Stimulated activated naive CD4-positive, alpha-beta T cell (primary cell): Measurements from ENCODE around the gene MORN3.
"Not testable (repeated sequence)": the region's sequence is repeated elsewhere in the genome, so short reads cannot be mapped to it uniquely, and the experiment has no call there.

Experiments
- DNase-seq, 6 experiments: peaks; one replicate each; lab custom pipeline; 2025; lab: John Stamatoyannopoulos, UW

The MORN3 gene

GRCh38 chr12:121638298-121639202, 30.9 kb downstream of the MORN3 start:
- no peak for DNase-seq

DNA sequence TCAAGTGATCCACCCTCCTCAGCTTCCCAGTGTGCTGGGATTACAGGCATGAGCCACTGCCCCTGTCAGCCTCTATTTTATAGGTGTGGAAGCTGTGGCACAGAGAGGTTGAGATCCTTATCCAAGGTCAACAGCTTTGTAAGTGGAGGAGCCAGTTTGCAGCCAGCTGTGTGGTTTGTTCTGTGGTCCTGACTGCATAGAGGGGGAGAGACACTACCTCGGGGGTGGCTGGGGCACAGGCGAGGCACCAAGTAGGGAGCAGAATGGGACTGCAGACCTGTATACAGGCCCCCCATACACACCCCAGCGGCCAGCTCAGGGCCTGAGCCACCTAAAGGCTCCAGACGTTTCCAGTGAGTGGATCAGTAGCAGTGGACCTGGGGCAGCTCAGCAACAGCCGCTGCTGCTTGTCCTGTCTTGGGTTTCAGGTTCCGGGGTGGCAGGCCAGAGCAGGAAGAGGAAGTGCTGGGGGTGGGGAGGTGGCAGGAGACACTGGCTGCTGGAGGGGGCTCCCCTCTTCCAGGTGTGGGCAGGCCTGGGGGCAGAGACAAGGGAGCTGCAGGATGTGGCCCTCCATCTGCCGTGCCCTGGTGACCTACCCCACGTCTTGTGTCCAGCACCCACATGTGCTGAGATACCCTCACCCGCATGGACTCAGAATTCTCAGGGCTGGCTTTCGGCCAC, 32.1 kb downstream of the MORN3 start:
- peak in 5 of 6 experiments; percentile 11 to 52 (median 31) for DNase-seq

DNA sequence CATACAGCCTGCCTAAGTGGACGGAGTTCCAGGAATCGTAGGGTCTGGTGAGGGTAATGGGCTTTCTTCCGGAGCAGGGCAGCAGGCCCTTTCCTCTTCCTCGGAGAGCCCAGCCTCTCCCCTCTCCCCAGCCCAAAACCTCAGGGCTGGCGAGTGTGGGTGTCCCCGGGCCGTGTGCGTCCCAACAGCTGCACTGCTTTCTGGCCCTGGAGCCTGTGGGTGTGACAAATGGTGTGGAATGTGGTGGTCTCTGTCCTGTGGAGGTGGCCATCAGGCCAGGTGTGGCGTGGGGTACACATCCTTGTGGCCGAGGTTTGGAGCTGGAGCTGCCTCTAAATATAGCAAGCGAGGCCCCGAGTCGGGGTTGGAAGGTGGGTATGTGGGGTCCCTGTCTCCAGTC, 34.6 kb downstream of the MORN3 start:
- no peak for DNase-seq

- not testable (repeated sequence) for DNase-seq
Measured at GRCh38 chr12:121633833-121634196, 35.6 kb downstream of the MORN3 start.

GRCh38 chr12:121632069-121632970, 37.1 kb downstream of the MORN3 start:
- DNase-seq: no peak

- no peak for DNase-seq
Measured at GRCh38 chr12:121630791-121631355, 38.6 kb downstream of the MORN3 start.

GRCh38 chr12:121628536-121628935, 40.9 kb downstream of the MORN3 start:
- DNase-seq: no peak

- DNase-seq: no peak
Measured at GRCh38 chr12:121628037-121628436, 41.4 kb downstream of the MORN3 start.

DNA sequence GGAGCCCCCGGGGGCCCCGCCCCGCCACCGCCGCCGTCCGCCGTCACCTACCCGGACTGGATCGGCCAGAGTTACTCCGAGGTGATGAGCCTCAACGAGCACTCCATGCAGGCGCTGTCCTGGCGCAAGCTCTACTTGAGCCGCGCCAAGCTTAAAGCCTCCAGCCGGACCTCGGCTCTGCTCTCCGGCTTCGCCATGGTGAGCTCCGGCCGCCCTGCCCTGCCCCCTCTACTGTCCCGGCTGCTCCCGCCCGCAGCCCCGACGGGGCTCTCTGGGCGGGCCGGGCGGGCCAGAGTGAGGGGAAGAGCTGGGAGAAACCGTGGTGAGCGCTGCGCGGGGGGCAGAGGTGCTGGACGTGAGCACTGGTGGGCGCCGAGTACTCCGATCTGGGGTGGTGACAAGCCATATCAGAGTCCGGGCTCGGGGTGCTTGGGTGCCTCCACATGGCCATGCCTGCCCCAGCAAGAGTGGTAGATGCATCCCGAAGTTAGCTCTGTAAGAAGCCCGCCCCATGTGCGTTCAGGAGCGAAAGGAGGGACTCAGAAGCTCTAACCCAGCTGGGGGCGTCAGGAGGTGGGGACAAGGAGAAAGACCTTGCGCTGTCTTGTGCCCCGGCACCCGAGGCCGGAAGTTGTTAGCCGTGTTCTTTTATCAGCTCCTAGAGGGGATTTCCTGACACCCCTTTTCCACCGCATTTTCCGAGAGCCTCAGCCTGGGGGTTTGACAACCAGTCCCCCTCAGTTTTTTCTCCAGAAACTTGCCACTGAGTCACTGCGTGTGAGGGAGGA, 42.4 kb downstream of the MORN3 start:
- DNase-seq: peak; percentile 67 to 90 (median 78)

DNA sequence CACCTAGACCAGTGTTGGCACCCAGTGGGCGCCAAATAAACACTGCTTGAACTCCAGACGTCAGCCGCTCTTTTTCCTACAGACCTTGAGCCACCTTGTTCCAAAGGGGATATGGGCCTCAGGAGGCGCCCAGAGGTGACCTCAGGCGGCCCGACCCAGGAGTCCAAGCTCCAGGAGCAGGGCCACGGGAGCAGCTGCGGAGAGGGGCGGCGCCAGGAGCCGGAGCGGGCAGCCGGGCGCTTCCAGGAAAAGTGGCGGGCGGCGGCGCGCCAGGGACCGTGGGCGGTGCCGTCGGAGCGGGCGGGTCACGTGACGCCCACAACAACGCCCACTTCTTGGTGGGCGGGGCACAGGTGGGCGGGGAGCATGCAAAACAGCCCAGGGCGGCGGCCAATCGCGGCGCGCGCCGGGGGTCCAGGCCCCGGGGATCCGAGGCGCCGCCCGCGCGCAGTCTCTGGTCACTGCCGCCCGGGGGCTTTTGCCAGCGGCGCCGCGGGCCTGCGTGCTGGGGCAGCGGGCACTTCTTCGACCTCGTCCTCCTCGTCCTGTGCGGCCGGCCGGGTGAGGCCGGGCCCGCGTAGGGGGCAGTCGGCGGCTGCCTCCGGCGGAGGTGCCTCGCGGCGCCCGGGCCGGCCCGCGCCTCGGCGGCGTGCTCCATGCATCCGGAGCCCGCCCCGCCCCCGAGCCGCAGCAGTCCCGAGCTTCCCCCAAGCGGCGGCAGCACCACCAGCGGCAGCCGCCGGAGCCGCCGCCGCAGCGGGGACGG, 43.2 kb downstream of the MORN3 start, which contains the start of gene ORAI1:
TSS of gene ORAI1 (plus strand) at position 444 of the 766 bp plus-strand sequence.
- DNase-seq: peak; percentile 91 to 99 (median 94)

- DNase-seq: no peak
Measured at GRCh38 chr12:121620333-121620891, 49.0 kb downstream of the MORN3 start.

DNA sequence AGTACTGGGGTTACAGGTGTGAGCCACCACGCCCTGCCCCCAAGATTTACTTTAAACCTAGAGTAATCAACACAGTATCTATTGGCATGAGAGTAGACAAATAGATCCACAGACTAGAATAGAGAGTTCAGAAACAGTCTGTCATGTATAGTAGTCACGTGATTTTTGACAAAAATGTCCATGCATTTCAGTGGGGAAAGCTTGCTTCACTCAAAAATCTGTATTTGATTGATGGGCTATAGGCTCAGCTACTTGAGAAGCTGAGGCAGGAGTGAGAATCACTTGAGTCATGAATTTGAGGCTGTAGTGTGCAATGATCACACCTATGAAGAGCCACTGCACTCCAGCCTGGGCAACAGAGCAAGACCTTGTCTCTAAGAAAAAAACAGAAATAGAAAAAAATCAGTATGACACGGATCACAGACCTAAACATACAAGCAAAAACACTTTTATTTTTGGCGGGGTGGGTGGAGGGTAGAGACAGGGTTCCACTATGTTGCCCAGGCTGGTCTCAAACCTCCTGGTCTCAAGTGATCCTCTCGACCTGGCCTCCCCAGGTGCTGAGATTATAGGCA, 50.7 kb downstream of the MORN3 start:
- no peak for DNase-seq

DNA sequence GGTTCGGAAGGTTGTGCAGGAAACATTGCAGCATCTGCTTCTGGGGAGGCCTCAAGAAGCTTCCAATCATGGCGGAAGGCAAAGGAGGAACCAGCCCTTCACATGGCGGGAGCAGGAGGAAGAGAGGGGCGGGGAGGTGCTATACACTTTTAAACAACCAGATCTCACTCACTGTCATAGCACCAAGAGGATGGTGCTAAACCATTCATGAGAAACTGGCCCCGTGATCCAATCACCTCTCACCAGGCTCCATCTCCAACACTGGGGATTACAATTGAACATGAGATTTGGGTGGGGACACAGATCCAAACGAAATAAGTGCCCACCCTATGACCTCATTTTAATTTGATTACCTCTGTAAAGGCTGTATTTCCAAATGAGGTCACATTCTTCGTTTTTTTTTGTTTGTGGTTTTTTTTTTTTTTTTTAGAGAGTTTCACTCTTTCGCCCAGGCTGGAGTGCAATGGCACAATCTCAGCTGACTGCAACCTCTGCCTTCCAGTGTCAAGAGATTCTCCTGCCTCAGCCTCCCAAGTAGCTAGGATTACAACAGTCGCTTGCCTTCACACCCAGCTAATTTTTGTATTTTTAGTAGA, 54.5 kb downstream of the MORN3 start:
- DNase-seq: no peak

DNA sequence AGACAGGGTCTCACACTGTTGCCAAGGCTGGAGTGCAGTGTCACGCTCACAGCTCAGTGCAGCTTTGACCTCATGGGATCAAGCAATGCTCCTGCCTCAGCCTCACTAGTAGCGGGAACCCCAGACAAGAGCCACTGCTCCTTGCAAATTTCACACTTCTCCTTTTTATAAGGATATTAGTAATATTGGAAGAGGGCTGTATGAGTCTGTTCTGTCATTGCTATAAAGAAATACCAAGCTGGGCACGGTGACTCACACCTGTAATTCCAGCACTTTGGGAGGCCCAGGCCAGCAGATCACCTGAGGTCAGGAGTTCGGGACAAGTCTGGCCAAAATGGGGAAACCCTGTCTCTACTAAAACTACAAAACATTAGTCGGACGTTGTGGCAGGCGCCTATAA, 56.0 kb downstream of the MORN3 start:
- no peak for DNase-seq

GRCh38 chr12:121611306-121611705, 58.1 kb downstream of the MORN3 start:
- DNase-seq: peak in 1 of 6 experiments; percentile 10

DNA sequence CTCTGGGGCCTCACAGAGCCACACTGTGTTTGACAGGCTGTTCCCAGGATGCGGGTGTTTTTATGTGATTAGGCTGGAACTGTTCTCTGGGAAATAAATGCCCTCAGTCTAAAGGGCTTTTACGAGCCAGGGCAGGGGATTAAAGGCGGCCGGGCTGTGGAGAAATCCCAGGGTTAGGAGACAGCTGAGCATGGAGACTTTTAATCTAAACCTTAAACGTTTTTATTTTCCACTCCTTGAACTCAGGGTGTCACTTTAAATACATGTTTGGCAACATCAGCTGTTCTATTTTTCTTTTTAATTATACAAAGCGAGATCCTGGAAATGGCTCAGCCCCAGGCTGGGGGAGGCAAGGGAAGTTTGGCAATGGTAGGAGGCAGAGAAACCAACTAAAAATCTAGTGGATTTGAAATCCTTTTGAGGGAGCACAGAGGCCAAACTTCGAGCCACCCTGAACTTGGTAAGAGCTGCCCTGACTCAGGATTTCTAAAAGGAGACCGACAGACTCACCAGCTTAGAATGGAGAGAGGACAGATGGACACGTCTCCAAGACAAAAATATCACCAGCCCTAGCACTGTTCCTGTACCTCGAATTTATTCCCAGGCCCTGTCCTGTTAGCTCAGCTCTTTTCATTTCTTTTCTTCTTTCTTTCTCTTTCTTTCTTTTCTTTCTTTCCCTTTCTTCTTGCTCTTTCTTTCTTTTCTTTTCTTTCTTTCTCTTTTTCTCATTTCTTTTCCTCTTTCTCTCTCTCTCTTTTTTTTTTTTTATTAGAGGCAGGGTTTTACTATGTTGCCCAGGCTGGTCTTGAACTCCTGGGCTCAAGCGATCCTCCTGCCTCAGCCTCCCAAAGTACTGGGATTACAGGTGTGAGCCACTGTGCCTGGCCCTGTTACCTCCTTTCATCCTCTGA, 59.0 kb downstream of the MORN3 start:
- DNase-seq: no peak

DNA sequence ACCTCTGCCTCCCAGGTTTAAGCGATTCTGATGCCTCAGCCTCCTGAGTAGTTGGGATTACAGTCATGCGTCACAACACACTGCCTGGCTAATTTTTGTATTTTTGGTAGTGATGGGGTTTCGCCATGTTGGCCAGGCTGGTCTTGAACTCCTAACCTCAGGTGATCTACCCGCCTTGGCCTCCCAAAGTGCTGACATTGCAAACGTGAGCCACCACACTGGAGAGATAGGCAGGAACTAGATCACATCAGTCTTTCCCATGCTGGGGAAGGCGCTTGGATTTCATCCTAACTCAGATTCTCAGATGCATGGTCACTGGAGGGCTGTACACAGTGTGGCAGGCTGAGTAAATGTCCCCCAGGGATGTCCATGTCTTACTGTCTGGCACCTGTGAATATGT, 61.2 kb downstream of the MORN3 start:
- no peak for DNase-seq

DNA sequence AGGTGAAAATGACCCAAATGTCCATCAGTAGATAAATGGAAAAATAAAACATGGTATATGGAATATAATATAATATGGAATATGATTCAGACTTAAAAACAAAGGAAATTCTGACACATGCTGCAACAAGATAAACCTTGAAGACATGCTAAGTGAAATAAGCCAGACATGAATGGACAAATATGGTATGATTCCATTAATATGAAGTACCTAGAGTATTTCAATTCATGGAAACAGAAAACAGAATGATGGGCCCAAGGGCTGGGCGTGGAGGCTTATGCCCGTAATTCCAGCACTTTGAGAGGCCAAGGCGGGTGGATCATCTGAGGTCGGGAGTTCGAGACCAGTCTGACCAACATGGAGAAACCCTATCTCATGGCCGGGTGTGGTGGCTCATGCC, 65.9 kb downstream of the MORN3 start:
- DNase-seq: no peak
